GM23338 (cell line): ENCODE measurements around the gene GRAMD2B. TPM values are rescaled to one million over a fixed set of nuclear protein-coding genes. Genes with fewer than 3 reads are reported as not detected.

Experiments
- ATAC-seq: fragments of 200-7000 bp; cut with Tn5 transposase; 3 replicates; pipeline ENCODE4 v1.9.1; 2020
- DNase-seq: peaks from one replicate; pipeline ENCODE4 v3.0.0-alpha.2; 2015; ENCODE audit warnings: low spot score
- H2AFZ ChIP-seq: fragments of 200-600 bp; sonication (generic); 2 replicates; pipeline ENCODE4 v1.8.0; 2016; ENCODE audit warnings: antibody characterized with exemption, mild to moderate bottlenecking, moderate library complexity
- H3F3A ChIP-seq: fragments of 200-600 bp; sonication (generic); replicated peaks from 2 replicates; pipeline ENCODE4 v1.8.0; 2017; ENCODE audit warnings: antibody characterized with exemption, mixed run types, low read depth
- H3K27ac ChIP-seq: fragments of 200-600 bp; sonication (generic); 2 replicates; pipeline ENCODE4 v1.6.1; 2016; ENCODE audit warnings: low read depth
- H3K27me3 ChIP-seq: fragments of 200-600 bp; sonication (generic); 2 replicates; pipeline ENCODE4 v1.8.0; 2016; ENCODE audit warnings: mild to moderate bottlenecking, mixed run types, moderate library complexity; ENCODE audit not compliant: insufficient read depth
- H3K36me3 ChIP-seq: fragments of 200-600 bp; sonication (generic); 2 replicates; pipeline ENCODE4 v1.8.0; 2016; ENCODE audit warnings: mild to moderate bottlenecking; ENCODE audit not compliant: insufficient read depth
- H3K4me1 ChIP-seq: fragments of 200-600 bp; sonication (generic); 2 replicates; pipeline ENCODE4 v1.8.0; 2016; ENCODE audit warnings: mild to moderate bottlenecking, moderate library complexity; ENCODE audit not compliant: insufficient read depth
- H3K4me2 ChIP-seq: fragments of 200-600 bp; sonication (generic); 2 replicates; pipeline ENCODE4 v1.7.1; 2017; ENCODE audit warnings: mixed run types
- H3K4me3 ChIP-seq: fragments of 200-600 bp; sonication (generic); 2 replicates; pipeline ENCODE4 v1.6.1; 2016; ENCODE audit warnings: mixed run types
- H3K79me2 ChIP-seq: fragments of 200-600 bp; sonication (generic); replicated peaks from 2 replicates; pipeline ENCODE4 v1.8.0; 2017; ENCODE audit warnings: mild to moderate bottlenecking; ENCODE audit not compliant: insufficient read depth
- H3K9me2 ChIP-seq: fragments of 200-600 bp; sonication (generic); 2 replicates; pipeline ENCODE4 v1.8.0; 2017; ENCODE audit not compliant: insufficient read depth
- H4K20me1 ChIP-seq: fragments of 200-600 bp; sonication (generic); replicated peaks from 2 replicates; pipeline ENCODE4 v1.8.0; 2017; ENCODE audit warnings: mild to moderate bottlenecking; ENCODE audit not compliant: insufficient read depth
- H3K27ac Mint-ChIP-seq: 2 replicates; pipeline ENCODE4 v1.8.0; 2020; ENCODE audit warnings: inconsistent platforms, mild to moderate bottlenecking, moderate library complexity, mixed read lengths
- H3K27me3 Mint-ChIP-seq: 3 replicates; pipeline ENCODE4 v1.8.0; 2022; ENCODE audit warnings: low read depth, mild to moderate bottlenecking, moderate library complexity, mixed read lengths, inconsistent platforms; ENCODE audit not compliant: insufficient read depth, poor library complexity
- H3K36me3 Mint-ChIP-seq: 3 replicates; pipeline ENCODE4 v1.8.0; 2021; ENCODE audit warnings: low read depth, mild to moderate bottlenecking, inconsistent platforms, moderate library complexity, mixed read lengths
- H3K4me1 Mint-ChIP-seq: 3 replicates; pipeline ENCODE4 v1.8.0; 2020; ENCODE audit warnings: mild to moderate bottlenecking, inconsistent platforms, mixed read lengths
- H3K4me3 Mint-ChIP-seq: 3 replicates; pipeline ENCODE4 v1.8.0; 2021; ENCODE audit warnings: moderate library complexity, mild to moderate bottlenecking, inconsistent platforms, mixed read lengths
- H3K9me3 Mint-ChIP-seq: 3 replicates; pipeline ENCODE4 v1.8.0; 2020; ENCODE audit warnings: moderate library complexity, mild to moderate bottlenecking, inconsistent platforms, mixed read lengths
- CREB1 ChIP-seq: fragments of 250-450 bp; sonication (Bioruptor Pico); IDR thresholded peaks from 2 replicates; pipeline ENCODE4 v1.5.0; 2020; ENCODE audit warnings: low read depth, mild to moderate bottlenecking, moderate library complexity
- CTCF ChIP-seq, 2 experiments: fragments of 200-600 bp in 1 of 2; sonication (generic) in 1 of 2; conservative IDR thresholded peaks; 2 replicates each; pipeline versions ENCODE4 v1.5.1 to v1.6.1; 2016 to 2017; ENCODE audit warnings: antibody characterized with exemption in 2 of 2, low read depth in 2 of 2, mild to moderate bottlenecking in 2 of 2, moderate library complexity in 1 of 2
- EZH2 ChIP-seq: fragments of 200-600 bp; sonication (generic); IDR thresholded peaks from one replicate; pipeline ENCODE4 v1.8.0; 2017; ENCODE audit warnings: antibody characterized with exemption, mild to moderate bottlenecking, low read depth; ENCODE audit not compliant: unreplicated experiment
- EZH2phosphoT487 ChIP-seq: fragments of 200-600 bp; sonication (generic); IDR thresholded peaks from one replicate; pipeline ENCODE4 v1.8.1; 2018; ENCODE audit warnings: antibody characterized with exemption; ENCODE audit not compliant: unreplicated experiment
- JUNB ChIP-seq: IDR thresholded peaks from one replicate; pipeline ENCODE4 v1.6.1; 2016; ENCODE audit warnings: antibody characterized with exemption; ENCODE audit not compliant: unreplicated experiment
- NANOG ChIP-seq: IDR thresholded peaks from 2 replicates; pipeline ENCODE4 v1.6.1; 2016; ENCODE audit warnings: antibody characterized with exemption, borderline replicate concordance
- POLR2AphosphoS5 ChIP-seq: IDR thresholded peaks from 2 replicates; pipeline ENCODE4 v1.6.1; 2016; ENCODE audit warnings: antibody characterized with exemption, low read depth
- REST ChIP-seq: IDR thresholded peaks from one replicate; pipeline ENCODE4 v1.6.1; 2018; ENCODE audit warnings: antibody characterized with exemption; ENCODE audit not compliant: unreplicated experiment
- STAT1 ChIP-seq: IDR thresholded peaks from one replicate; pipeline ENCODE4 v1.6.1; 2016; ENCODE audit warnings: antibody characterized with exemption; ENCODE audit not compliant: unreplicated experiment
- ZNF114 ChIP-seq: fragments of 250-450 bp; sonication (Bioruptor Pico); IDR thresholded peaks from 2 replicates; pipeline ENCODE4 v1.5.0; 2020; ENCODE audit warnings: mild to moderate bottlenecking, moderate library complexity
- ZNF331 ChIP-seq: fragments of 250-450 bp; sonication (Bioruptor Pico); IDR thresholded peaks from 2 replicates; pipeline ENCODE4 v1.5.0; 2020; ENCODE audit warnings: low read depth, mild to moderate bottlenecking, moderate library complexity
- polyA plus RNA-seq: library from polyadenylated mRNA; unstranded; fragments of >200 nt; fragmentation: Nextera tagmentation; extraction: Ambion mirVana; gene quantifications from 2 replicates; pipeline ENCODE4 v1.2.1, GENCODE V29; 2016
- total RNA-seq: library from RNA; depleted of rRNA; stranded (reverse); fragments of >200 nt; shearing (Covaris generic); gene quantifications from 2 replicates; pipeline ENCODE4 v1.2.3, GENCODE V29; 2014

Gene GRAMD2B
- total and polyA plus RNA-seq, 2 experiments from 2014 or later = 9.7 to 16.9 TPM

- Mint-ChIP-seq H3K9me3 (no peaks in the 10 kb centered on the region), H3K27me3 (no peaks in the 10 kb centered on the region), H3K27ac (no peak overlapping the region; the same call in 1 of the 2 replicates), H3K4me3 (no peak overlapping the region), H3K4me1 (peaks cover 9% of the 10 kb centered on the region), H3K36me3 (peaks cover 14% of the 10 kb centered on the region)
- H3K27ac ChIP-seq = no peak overlapping the region
- H3K27me3 ChIP-seq = no peaks in the 10 kb centered on the region
- DNase-seq (no peak), ATAC-seq (no peak)
- no peaks in the 10 kb centered on the region for H3F3A ChIP-seq
- 0 out of 2 replicates have a peak, but pooled peaks cover 4% of the 10 kb centered on the region for H4K20me1 ChIP-seq
- H3K4me3 ChIP-seq = no peak overlapping the region
- no peaks in the 10 kb centered on the region for H3K36me3 ChIP-seq
- H2AFZ ChIP-seq = no peak overlapping the region
- no peaks in the 10 kb centered on the region; the same call in 1 of the 2 replicates for H3K79me2 ChIP-seq
- no peak overlapping the region for H3K4me2 ChIP-seq
- peaks cover 3% of the 10 kb centered on the region; the same call in 1 of the 2 replicates for H3K4me1 ChIP-seq
- 0 out of 2 replicates have a peak, but pooled peaks cover 3% of the 10 kb centered on the region for H3K9me2 ChIP-seq
- TF ChIP-seq CTCF (conservative IDR thresholded peaks at IDR 0.05; ENCODE audit: low read depth in 2 of 2) (no peak), ZNF331 (CRISPR knock-in tag) (no peak), POLR2AphosphoS5 (no peak), CREB1 (CRISPR knock-in tag) (no peak), ZNF114 (no peak), EZH2phosphoT487 (no peak)
Measured at GRCh38 chr5:126454081-126454480, 30.9 kb downstream of the GRAMD2B start.

- ATAC-seq (no peak), DNase-seq (no peak)
- 0 out of 2 replicates have a peak, but pooled peaks cover 3% of the 10 kb centered on the region for H3K9me2 ChIP-seq
- TF ChIP-seq NANOG (no peak), ZNF331 (CRISPR knock-in tag) (no peak), REST (no peak), CTCF (conservative IDR thresholded peaks at IDR 0.05; ENCODE audit: low read depth in 2 of 2) (no peak), EZH2 (no peak), JUNB (no peak), CREB1 (CRISPR knock-in tag) (no peak), ZNF114 (no peak), POLR2AphosphoS5 (no peak), STAT1 (no peak)
- H3K4me3 ChIP-seq = no peak overlapping the region
- H2AFZ ChIP-seq = no peak overlapping the region
- no peak overlapping the region for H3K4me2 ChIP-seq
- no peaks in the 10 kb centered on the region for H3K27me3 Mint-ChIP-seq
- H3K27ac ChIP-seq = no peak overlapping the region
- no peaks in the 10 kb centered on the region for H3F3A ChIP-seq
- peaks cover 14% of the 10 kb centered on the region for H3K36me3 Mint-ChIP-seq
- H4K20me1 ChIP-seq = 0 out of 2 replicates have a peak, but pooled peaks cover 4% of the 10 kb centered on the region
- no peak overlapping the region for H3K27ac Mint-ChIP-seq
- H3K4me1 Mint-ChIP-seq = peaks cover 9% of the 10 kb centered on the region
- peaks cover 3% of the 10 kb centered on the region; the same call in 1 of the 2 replicates for H3K4me1 ChIP-seq
- H3K36me3 ChIP-seq = no peaks in the 10 kb centered on the region
- H3K4me3 Mint-ChIP-seq = no peak overlapping the region
- no peaks in the 10 kb centered on the region for H3K9me3 Mint-ChIP-seq
- H3K27me3 ChIP-seq = no peaks in the 10 kb centered on the region
- no peaks in the 10 kb centered on the region; the same call in 1 of the 2 replicates for H3K79me2 ChIP-seq
Measured at GRCh38 chr5:126454535-126454934, 31.3 kb downstream of the GRAMD2B start.
